PFSK-1 (cell line): ENCODE results near the gene BAIAP2L1.

ENCODE experiments used
- POLR2AphosphoS5 ChIP-seq: IDR thresholded peaks from 2 replicates; pipeline ENCODE4 v1.6.1; 2012; ENCODE audit warnings: low read depth, mild to moderate bottlenecking, control low read depth, low read length, moderate library complexity
- TAF1 ChIP-seq: IDR thresholded peaks from 2 replicates; pipeline ENCODE4 v1.6.1; 2012; ENCODE audit warnings: low read length, control low read depth, borderline replicate concordance; ENCODE audit not compliant: insufficient read depth
- TF ChIP-seq, protein P1 (sequence below), 2 experiments: IDR thresholded peaks; 2 replicates each; pipeline versions ENCODE4 v1.6.1 to v1.8.0; 2011 to 2012; ENCODE audit warnings: low read depth in 2 of 2, low read length in 2 of 2, control low read depth in 1 of 2, inconsistent platforms in 1 of 2, mild to moderate bottlenecking in 1 of 2, moderate library complexity in 1 of 2; ENCODE audit not compliant: insufficient read depth in 1 of 2

DNA sequence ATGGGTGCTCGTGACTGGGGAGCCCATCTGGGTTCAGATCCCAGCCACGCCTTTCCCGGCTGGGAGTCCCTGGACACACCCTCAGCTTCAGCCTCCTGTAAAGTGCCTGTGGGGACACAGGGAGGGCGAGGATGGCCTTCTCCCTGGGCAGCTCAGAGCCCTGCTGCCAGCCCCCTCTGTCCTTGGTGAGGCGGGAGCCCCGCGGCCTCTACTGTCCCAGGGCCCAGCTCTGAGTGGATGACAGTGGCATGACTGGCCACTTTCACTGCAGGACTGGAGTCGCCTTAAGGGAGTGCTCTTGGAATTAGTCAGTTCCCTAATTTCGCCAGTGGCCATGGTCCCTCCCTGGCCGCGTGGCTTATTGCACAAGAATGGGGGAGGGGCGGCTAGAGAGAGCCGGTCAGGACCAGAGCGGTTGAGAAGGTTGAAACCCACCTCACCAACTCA lies 114.8 kb downstream of the BAIAP2L1 start:
- TF ChIP-seq, protein P1, sequence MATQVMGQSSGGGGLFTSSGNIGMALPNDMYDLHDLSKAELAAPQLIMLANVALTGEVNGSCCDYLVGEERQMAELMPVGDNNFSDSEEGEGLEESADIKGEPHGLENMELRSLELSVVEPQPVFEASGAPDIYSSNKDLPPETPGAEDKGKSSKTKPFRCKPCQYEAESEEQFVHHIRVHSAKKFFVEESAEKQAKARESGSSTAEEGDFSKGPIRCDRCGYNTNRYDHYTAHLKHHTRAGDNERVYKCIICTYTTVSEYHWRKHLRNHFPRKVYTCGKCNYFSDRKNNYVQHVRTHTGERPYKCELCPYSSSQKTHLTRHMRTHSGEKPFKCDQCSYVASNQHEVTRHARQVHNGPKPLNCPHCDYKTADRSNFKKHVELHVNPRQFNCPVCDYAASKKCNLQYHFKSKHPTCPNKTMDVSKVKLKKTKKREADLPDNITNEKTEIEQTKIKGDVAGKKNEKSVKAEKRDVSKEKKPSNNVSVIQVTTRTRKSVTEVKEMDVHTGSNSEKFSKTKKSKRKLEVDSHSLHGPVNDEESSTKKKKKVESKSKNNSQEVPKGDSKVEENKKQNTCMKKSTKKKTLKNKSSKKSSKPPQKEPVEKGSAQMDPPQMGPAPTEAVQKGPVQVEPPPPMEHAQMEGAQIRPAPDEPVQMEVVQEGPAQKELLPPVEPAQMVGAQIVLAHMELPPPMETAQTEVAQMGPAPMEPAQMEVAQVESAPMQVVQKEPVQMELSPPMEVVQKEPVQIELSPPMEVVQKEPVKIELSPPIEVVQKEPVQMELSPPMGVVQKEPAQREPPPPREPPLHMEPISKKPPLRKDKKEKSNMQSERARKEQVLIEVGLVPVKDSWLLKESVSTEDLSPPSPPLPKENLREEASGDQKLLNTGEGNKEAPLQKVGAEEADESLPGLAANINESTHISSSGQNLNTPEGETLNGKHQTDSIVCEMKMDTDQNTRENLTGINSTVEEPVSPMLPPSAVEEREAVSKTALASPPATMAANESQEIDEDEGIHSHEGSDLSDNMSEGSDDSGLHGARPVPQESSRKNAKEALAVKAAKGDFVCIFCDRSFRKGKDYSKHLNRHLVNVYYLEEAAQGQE (IDR thresholded peaks at IDR 0.05; ENCODE audit: insufficient read depth in 1 of 2, low read depth in 2 of 2, low read length in 2 of 2) = no peak
- TF ChIP-seq TAF1 (no peak), POLR2AphosphoS5 (no peak)
